H1 (cell line): Measurements from ENCODE around the gene GMCL1. TPM values are rescaled to one million over a fixed set of nuclear protein-coding genes. Genes with fewer than 3 reads are reported as not detected.

Experiments used
- CTCF ChIA-PET: fragments of 300-600 bp; sonication (Branson Sonifier 250); formaldehyde crosslinking; loops from one replicate; lab custom pipeline; 2021; ENCODE audit not compliant: partially characterized antibody; lab: Charles Lee
- POLR2A ChIA-PET: fragments of 300-600 bp; sonication (Branson Sonifier 250); formaldehyde crosslinking; loops from one replicate; lab custom pipeline; 2021; ENCODE audit warnings: inconsistent platforms; ENCODE audit not compliant: partially characterized antibody; lab: Charles Lee
- DNase-seq, 2 experiments: peaks; one replicate each; pipeline versions ENCODE4 v3.0.0 to v3.0.0-alpha.2; 2010 to 2022; ENCODE audit warnings: low spot score in 2 of 2, low read depth in 1 of 2, mixed read lengths in 1 of 2
- FAIRE-seq: peaks from 2 replicates; lab custom pipeline; 2011; peaks lifted over from hg19 to GRCh38; lab: Jason Lieb, UNC
- H2AFZ ChIP-seq: 2 replicates; pipeline ENCODE4 v1.8.1; 2012; ENCODE audit warnings: low read length, inconsistent platforms
- H2AK5ac ChIP-seq: 2 replicates; pipeline ENCODE4 v1.6.1; 2013; ENCODE audit warnings: low read depth, low read length
- H2BK120ac ChIP-seq: replicated peaks from 2 replicates; pipeline ENCODE3; 2013; ENCODE audit warnings: low read depth, low read length, inconsistent platforms
- H2BK12ac ChIP-seq: 2 replicates; pipeline ENCODE4 v1.6.1; 2013; ENCODE audit warnings: low read depth, low read length
- H2BK15ac ChIP-seq: 2 replicates; pipeline ENCODE4 v1.6.1; 2013; ENCODE audit warnings: low read length
- H2BK20ac ChIP-seq: 2 replicates; pipeline ENCODE4 v1.6.1; 2013; ENCODE audit warnings: low read length
- H2BK5ac ChIP-seq: 2 replicates; pipeline ENCODE4 v1.6.1; 2013; ENCODE audit warnings: low read depth, low read length
- H3K14ac ChIP-seq: 2 replicates; pipeline ENCODE4 v1.6.1; 2013; ENCODE audit warnings: inconsistent platforms; ENCODE audit not compliant: insufficient read length
- H3K18ac ChIP-seq: 2 replicates; pipeline ENCODE4 v1.6.1; 2013; ENCODE audit warnings: low read length; ENCODE audit errors: extremely low read depth
- H3K23ac ChIP-seq: 2 replicates; pipeline ENCODE4 v1.6.1; 2013; ENCODE audit warnings: inconsistent platforms; ENCODE audit not compliant: insufficient read length
- H3K23me2 ChIP-seq: 2 replicates; pipeline ENCODE4 v1.6.1; 2013; ENCODE audit warnings: low read depth, low read length
- H3K27ac ChIP-seq: 2 replicates; pipeline ENCODE4 v1.6.1; 2011; ENCODE audit warnings: low read depth, low read length, inconsistent platforms
- H3K27me3 ChIP-seq, 4 experiments: replicated peaks in 1 of 4; 1 replicate in 1 of 4; 2 replicates in 3 of 4; pipeline versions ENCODE4 v1.6.1 to v1.8.1; 2011 to 2013; ENCODE audit warnings: low read length in 3 of 4, mild to moderate bottlenecking in 3 of 4, inconsistent platforms in 2 of 4, mixed read lengths in 2 of 4, moderate library complexity in 1 of 4; ENCODE audit not compliant: control insufficient read depth in 3 of 4, insufficient read depth in 3 of 4; ENCODE audit errors: extremely low read depth in 1 of 4
- H3K36me3 ChIP-seq, 4 experiments: 2 replicates each; pipeline versions ENCODE4 v1.6.1 to v1.8.1; 2011 to 2013; ENCODE audit warnings: mild to moderate bottlenecking in 4 of 4, low read length in 3 of 4, moderate library complexity in 2 of 4, control low read depth in 1 of 4, inconsistent platforms in 1 of 4; ENCODE audit not compliant: insufficient read depth in 4 of 4, control insufficient read depth in 2 of 4
- H3K4ac ChIP-seq: replicated peaks from 2 replicates; pipeline ENCODE3; 2013; ENCODE audit warnings: low read length, low read depth, mixed read lengths, inconsistent platforms; ENCODE audit not compliant: insufficient read length
- H3K4me1 ChIP-seq, 4 experiments: replicated peaks in 1 of 4; 1 replicate in 1 of 4; 2 replicates in 3 of 4; pipeline versions ENCODE4 v1.6.1 to v1.8.1; 2011 to 2013; ENCODE audit warnings: low read length in 3 of 4, inconsistent platforms in 2 of 4, mixed read lengths in 1 of 4; ENCODE audit not compliant: insufficient read depth in 4 of 4, control insufficient read depth in 3 of 4
- H3K4me2 ChIP-seq, 2 experiments: 2 replicates each; pipeline versions ENCODE4 v1.6.1 to v1.8.1; 2011 to 2013; ENCODE audit warnings: low read depth in 2 of 2, low read length in 2 of 2, control low read depth in 1 of 2, inconsistent platforms in 1 of 2, mild to moderate bottlenecking in 1 of 2; ENCODE audit not compliant: insufficient read depth in 1 of 2
- H3K4me3 ChIP-seq, 4 experiments: fragments of 200-600, 300-600 bp in 1 of 4; sonication (generic), shearing (Covaris generic), sonication (Bioruptor Twin) in 1 of 4; 2 replicates each; pipeline versions ENCODE4 v1.5.1 to v1.8.1; 2011 to 2016; ENCODE audit warnings: low read length in 4 of 4, low read depth in 3 of 4, control low read depth in 2 of 4, inconsistent platforms in 2 of 4, mild to moderate bottlenecking in 2 of 4, mixed read lengths in 1 of 4, moderate library complexity in 1 of 4; ENCODE audit not compliant: insufficient read depth in 2 of 4; ENCODE audit errors: extremely low read depth in 1 of 4
- H3K56ac ChIP-seq: replicated peaks from 2 replicates; pipeline ENCODE3; 2013; ENCODE audit warnings: low read depth, mild to moderate bottlenecking, mixed read lengths, low read length, inconsistent platforms; ENCODE audit not compliant: insufficient read length
- H3K79me1 ChIP-seq: 2 replicates; pipeline ENCODE4 v1.6.1; 2013; ENCODE audit warnings: low read depth, low read length, control low read depth
- H3K79me2 ChIP-seq, 2 experiments: 2 replicates each; pipeline versions ENCODE4 v1.6.1 to v1.8.1; 2012 to 2013; ENCODE audit warnings: low read length in 2 of 2, mild to moderate bottlenecking in 2 of 2, inconsistent platforms in 1 of 2; ENCODE audit not compliant: insufficient read depth in 2 of 2, control insufficient read depth in 1 of 2
- H3K9ac ChIP-seq, 4 experiments: replicated peaks in 1 of 4; 1 replicate in 1 of 4; 2 replicates in 3 of 4; pipeline versions ENCODE4 v1.6.1 to v1.8.1; 2011 to 2013; ENCODE audit warnings: low read depth in 3 of 4, low read length in 3 of 4, control low read depth in 2 of 4, mild to moderate bottlenecking in 2 of 4, moderate library complexity in 2 of 4, inconsistent platforms in 1 of 4; ENCODE audit errors: extremely low read depth in 1 of 4
- H3K9me3 ChIP-seq, 2 experiments: 2 replicates each; pipeline versions ENCODE4 v1.6.1 to v1.8.1; 2012 to 2013; ENCODE audit warnings: mild to moderate bottlenecking in 2 of 2, moderate library complexity in 2 of 2, control low read depth in 1 of 2, inconsistent platforms in 1 of 2, low read depth in 1 of 2, low read length in 1 of 2, mixed read lengths in 1 of 2; ENCODE audit not compliant: insufficient read depth in 2 of 2
- H4K20me1 ChIP-seq, 2 experiments: replicated peaks in 1 of 2; 2 replicates each; pipeline versions ENCODE3 to v1.8.1; 2011 to 2013; ENCODE audit warnings: inconsistent platforms in 2 of 2, low read length in 2 of 2, mild to moderate bottlenecking in 1 of 2; ENCODE audit not compliant: insufficient read depth in 2 of 2, control insufficient read depth in 1 of 2
- H4K5ac ChIP-seq: 2 replicates; pipeline ENCODE4 v1.6.1; 2013; ENCODE audit warnings: low read length, low read depth, mixed read lengths, inconsistent platforms; ENCODE audit not compliant: insufficient read length
- H4K8ac ChIP-seq: 2 replicates; pipeline ENCODE4 v1.8.0; 2013; ENCODE audit warnings: mild to moderate bottlenecking, moderate library complexity, low read length, inconsistent platforms; ENCODE audit not compliant: insufficient read depth; ENCODE audit errors: extremely low read depth
- H4K91ac ChIP-seq: replicated peaks from 2 replicates; pipeline ENCODE3; 2013; ENCODE audit warnings: low read length, mixed read lengths, inconsistent platforms; ENCODE audit not compliant: insufficient read length
- ASH2L ChIP-seq: fragments of 200-600, 300-600 bp; sonication (generic); IDR thresholded peaks from one replicate; pipeline ENCODE4 v1.7.1; 2017; ENCODE audit warnings: low read length
- CHD1 ChIP-seq: IDR thresholded peaks from 2 replicates; pipeline ENCODE4 v1.6.1; 2012; ENCODE audit warnings: low read depth, low read length, improper control_type of control experiment
- CHD2 ChIP-seq: IDR thresholded peaks from 2 replicates; pipeline ENCODE4 v1.6.1; 2012; ENCODE audit warnings: low read length, improper control_type of control experiment
- EP300 ChIP-seq, 2 experiments: IDR thresholded peaks; 1 replicate in 1 of 2; 2 replicates in 1 of 2; pipeline ENCODE4 v1.6.1; 2011 to 2012; ENCODE audit warnings: low read depth in 2 of 2, low read length in 2 of 2, mild to moderate bottlenecking in 2 of 2, borderline replicate concordance in 1 of 2, inconsistent platforms in 1 of 2, moderate library complexity in 1 of 2
- GABPA ChIP-seq: IDR thresholded peaks from 2 replicates; pipeline ENCODE4 v1.6.1; 2011; ENCODE audit warnings: mild to moderate bottlenecking, low read length, moderate library complexity, borderline replicate concordance; ENCODE audit not compliant: insufficient read depth
- KDM4A ChIP-seq: IDR thresholded peaks from one replicate; pipeline ENCODE4 v1.7.1; 2012; ENCODE audit warnings: low read depth, mild to moderate bottlenecking, moderate library complexity, low read length, inconsistent platforms; ENCODE audit not compliant: severe bottlenecking
- MAFK ChIP-seq: IDR thresholded peaks from 2 replicates; pipeline ENCODE4 v1.6.1; 2012; ENCODE audit warnings: low read depth, mild to moderate bottlenecking, improper control_type of control experiment, low read length
- RBBP5 ChIP-seq: IDR thresholded peaks from 2 replicates; pipeline ENCODE4 v1.7.1; 2012; ENCODE audit warnings: low read depth, mild to moderate bottlenecking, inconsistent platforms, low read length, moderate library complexity, borderline replicate concordance
- SP1 ChIP-seq: IDR thresholded peaks from 2 replicates; pipeline ENCODE4 v1.6.1; 2011; ENCODE audit warnings: low read depth, low read length
- YY1 ChIP-seq: IDR thresholded peaks from 2 replicates; pipeline ENCODE4 v1.6.1; 2011; ENCODE audit warnings: low read depth, mild to moderate bottlenecking, low read length
- WGBS, 2 experiments: shearing (Covaris generic) in 1 of 2; methylation state at CpG; one replicate each; pipeline versions ENCODE4 v1.1.6 to v1.1.7; 2013 to 2015; ENCODE audit warnings: low lambda C conversion rate in 2 of 2, mixed read lengths in 2 of 2, inconsistent platforms in 1 of 2, low coverage in 1 of 2, missing lambda C conversion rate in 1 of 2; ENCODE audit not compliant: insufficient replicate concordance in 2 of 2, insufficient coverage in 1 of 2, insufficient read length in 1 of 2; ENCODE audit errors: extremely low coverage in 1 of 2, missing lambda C conversion rate in 1 of 2; 5-methylcytosine and 5-hydroxymethylcytosine counted together
- polyA plus RNA-seq, 7 experiments: library from polyadenylated mRNA; depleted of rRNA in 3 of 7; stranded (reverse) in 5 of 7; unstranded in 2 of 7; fragments of >200 nt in 5 of 7; fragments of 200-250 nt in 2 of 7; gene quantifications; 1 replicate in 5 of 7; 2 replicates in 1 of 7; 4 replicates in 1 of 7; pipeline versions ENCODE4 v1.2.1 to v1.2.3, GENCODE V29; 2011 to 2013; ENCODE audit warnings: missing spikeins in 2 of 7, mixed read lengths in 2 of 7
- total RNA-seq: library from RNA; stranded (reverse); fragmentation: NEBNext Ultra II Directional; extraction: Animal tissue kit (Norgen Biotek cat#: 25700); gene quantifications from 2 replicates; pipeline ENCODE4 v1.2.1, GENCODE V29; 2021
- TF ChIP-seq, protein P1 (sequence below): IDR thresholded peaks from 2 replicates; pipeline ENCODE4 v1.6.1; 2011; ENCODE audit warnings: low read depth, mild to moderate bottlenecking, low read length; ENCODE audit not compliant: insufficient read depth

The GMCL1 gene
- total and polyA plus RNA-seq, 2 of the 8 experiments (the other 6 are each of a cell fraction or from before 2014, with no cell fraction given): 6.5 to 21.9 TPM

DNA sequence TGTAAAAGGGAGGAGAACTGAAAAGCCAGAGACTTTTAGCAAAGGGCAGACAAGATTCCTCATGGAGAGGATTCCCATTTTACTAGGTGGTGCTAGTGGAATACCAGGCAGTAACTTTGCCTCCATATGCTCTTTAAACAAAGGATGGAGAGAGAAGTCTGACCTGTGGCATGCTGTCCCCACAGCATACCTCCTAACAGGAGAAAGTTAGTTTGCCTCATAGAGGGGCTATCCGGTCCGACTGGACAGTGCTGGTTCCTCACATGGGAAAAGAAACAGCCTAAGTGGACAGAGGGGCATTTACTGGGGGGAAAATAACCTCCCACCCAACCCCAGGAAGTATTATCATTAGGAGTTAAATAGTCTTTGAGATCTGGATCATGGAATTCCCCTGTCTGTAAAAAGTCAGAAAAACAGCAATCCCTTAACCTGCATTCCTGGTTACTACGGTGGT is 31.6 kb upstream of the GMCL1 start:
- Histone ChIP-seq H3K23ac (no peak overlapping the region), H4K91ac (no peak overlapping the region), H3K36me3 (no peaks in the 10 kb centered on the region), H3K4ac (no peak overlapping the region), H3K14ac (no peak overlapping the region), H3K4me2 (no peak overlapping the region), H3K27me3 (no peaks in the 10 kb centered on the region), H2BK15ac (no peak overlapping the region), H3K27ac (no peak overlapping the region), H3K9me3 (no peaks in the 10 kb centered on the region), H4K8ac (no peak overlapping the region), H3K9ac (no peak overlapping the region), H3K4me1 (peaks cover 0 to 16% (median 4%) of the 10 kb centered on the region in 4 experiments; a peak in 5 of 7 replicates), H4K5ac (no peak overlapping the region), H3K23me2 (no peaks in the 10 kb centered on the region), H2BK20ac (no peak overlapping the region), H4K20me1 (no peaks in the 10 kb centered on the region), H2BK12ac (no peak overlapping the region), H3K4me3 (no peak overlapping the region), H3K56ac (no peak overlapping the region), H2AK5ac (no peak overlapping the region), H3K79me1 (no peaks in the 10 kb centered on the region), H2BK5ac (no peak overlapping the region), H3K18ac (no peak overlapping the region), H2BK120ac (no peak overlapping the region), H2AFZ (0 out of 2 replicates have a peak overlapping the region, but pooled peaks have one; percentile 25), H3K79me2 (no peaks in the 10 kb centered on the region)
- WGBS, 2 experiments: 90% methylated on average over 3 of the region's 3 CpGs; no CpG with 5 or more reads in 1 of the 2 experiments
- DNase-seq (no peak), FAIRE-seq (no peak)
- ChIA-PET CTCF (interaction anchor here (1.4 to 4.9 kb wide), 3 partner anchors 8 to 31 kb away, joined by 4 to 29 read pairs (median 5); no protein-coding TSS in a partner anchor), POLR2A (no interaction called here)
- no peak for TF ChIP-seq ASH2L
- TF ChIP-seq CHD1: no peak
- TF ChIP-seq CHD2: no peak
- no peak for TF ChIP-seq RBBP5
- TF ChIP-seq MAFK: no peak
- TF ChIP-seq EP300 (IDR thresholded peaks at IDR 0.05; ENCODE audit: borderline replicate concordance in 1 of 2, low read depth in 2 of 2, low read length in 2 of 2): no peak
- no peak for TF ChIP-seq YY1
- TF ChIP-seq KDM4A: no peak
- TF ChIP-seq GABPA: no peak
- TF ChIP-seq SP1: no peak
- TF ChIP-seq, protein P1, sequence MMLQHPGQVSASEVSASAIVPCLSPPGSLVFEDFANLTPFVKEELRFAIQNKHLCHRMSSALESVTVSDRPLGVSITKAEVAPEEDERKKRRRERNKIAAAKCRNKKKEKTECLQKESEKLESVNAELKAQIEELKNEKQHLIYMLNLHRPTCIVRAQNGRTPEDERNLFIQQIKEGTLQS: no peak
